ENCODE measurements around the gene MYO16.

MYO16 gene

DNA sequence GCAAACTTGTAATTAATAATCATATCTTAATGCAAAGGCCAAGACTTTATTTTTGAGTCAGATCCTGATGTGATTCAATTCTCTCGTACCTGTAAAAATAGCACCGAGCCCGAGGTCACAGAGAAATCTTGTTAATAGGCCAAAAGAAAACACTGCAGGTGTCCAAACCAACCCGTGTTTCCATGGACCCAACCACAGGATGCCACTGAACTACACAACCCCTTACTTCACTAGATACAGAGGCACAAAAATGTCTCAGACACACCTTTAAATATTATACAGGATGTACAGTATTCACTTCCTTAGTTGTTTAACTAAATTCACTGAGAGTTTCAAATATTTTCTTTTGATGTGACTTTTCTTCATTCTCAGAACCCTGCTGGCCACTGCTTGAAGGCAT, 530.9 kb downstream of the MYO16 start:
- peak; percentile 67 for DNase-seq (ENCODE audit: low read depth)
- no peak overlapping the region for H3K4me3 ChIP-seq (ENCODE audit: low read depth, low read length)
- TF ChIP-seq, protein P1, sequence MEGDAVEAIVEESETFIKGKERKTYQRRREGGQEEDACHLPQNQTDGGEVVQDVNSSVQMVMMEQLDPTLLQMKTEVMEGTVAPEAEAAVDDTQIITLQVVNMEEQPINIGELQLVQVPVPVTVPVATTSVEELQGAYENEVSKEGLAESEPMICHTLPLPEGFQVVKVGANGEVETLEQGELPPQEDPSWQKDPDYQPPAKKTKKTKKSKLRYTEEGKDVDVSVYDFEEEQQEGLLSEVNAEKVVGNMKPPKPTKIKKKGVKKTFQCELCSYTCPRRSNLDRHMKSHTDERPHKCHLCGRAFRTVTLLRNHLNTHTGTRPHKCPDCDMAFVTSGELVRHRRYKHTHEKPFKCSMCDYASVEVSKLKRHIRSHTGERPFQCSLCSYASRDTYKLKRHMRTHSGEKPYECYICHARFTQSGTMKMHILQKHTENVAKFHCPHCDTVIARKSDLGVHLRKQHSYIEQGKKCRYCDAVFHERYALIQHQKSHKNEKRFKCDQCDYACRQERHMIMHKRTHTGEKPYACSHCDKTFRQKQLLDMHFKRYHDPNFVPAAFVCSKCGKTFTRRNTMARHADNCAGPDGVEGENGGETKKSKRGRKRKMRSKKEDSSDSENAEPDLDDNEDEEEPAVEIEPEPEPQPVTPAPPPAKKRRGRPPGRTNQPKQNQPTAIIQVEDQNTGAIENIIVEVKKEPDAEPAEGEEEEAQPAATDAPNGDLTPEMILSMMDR (IDR thresholded peaks at IDR 0.05; ENCODE audit: insufficient read depth, low read depth, low read length, missing control alignments), result no peak

DNA sequence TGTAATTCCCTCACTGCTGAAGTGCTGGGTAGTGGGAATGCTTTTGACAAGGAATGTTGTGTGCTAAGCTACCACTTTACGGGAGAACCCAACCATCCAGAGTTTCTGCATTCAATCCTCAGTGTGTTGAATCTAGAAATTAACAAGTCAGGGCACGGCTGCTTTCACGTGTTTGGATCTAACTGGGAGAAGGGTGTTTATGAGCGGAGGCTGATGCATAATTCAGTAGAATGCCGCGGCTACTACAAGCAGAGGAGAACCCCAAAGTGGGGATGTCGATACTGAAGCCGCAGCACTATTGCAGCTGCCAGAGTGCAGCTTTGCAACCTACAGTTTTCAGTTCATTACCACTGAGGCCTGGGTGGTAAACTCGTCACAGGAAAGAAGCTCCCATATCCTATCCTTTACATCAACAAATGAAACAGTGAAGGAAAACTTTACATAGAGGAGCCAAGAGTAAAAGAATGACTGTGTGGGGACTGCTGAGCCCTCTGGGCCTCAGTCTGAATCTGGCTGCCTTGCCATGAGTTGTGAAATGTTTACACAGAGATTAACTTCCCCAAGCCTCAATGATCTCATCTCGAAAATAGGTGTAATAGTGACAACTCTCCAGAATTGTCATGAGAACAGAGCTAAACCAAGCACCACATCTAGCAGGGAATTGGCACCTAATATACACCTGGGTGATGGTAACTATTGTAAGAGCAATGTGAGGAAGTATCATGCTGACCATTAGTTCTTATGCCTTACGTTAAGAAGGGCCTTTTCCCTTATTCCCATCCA, 531.7 kb downstream of the MYO16 start:
- peak; percentile 64 for DNase-seq (ENCODE audit: low read depth)
- H3K4me3 ChIP-seq (ENCODE audit: low read depth, low read length), result no peak overlapping the region
- TF ChIP-seq, protein P1 (IDR thresholded peaks at IDR 0.05; ENCODE audit: insufficient read depth, low read depth, low read length, missing control alignments), result no peak

DNA sequence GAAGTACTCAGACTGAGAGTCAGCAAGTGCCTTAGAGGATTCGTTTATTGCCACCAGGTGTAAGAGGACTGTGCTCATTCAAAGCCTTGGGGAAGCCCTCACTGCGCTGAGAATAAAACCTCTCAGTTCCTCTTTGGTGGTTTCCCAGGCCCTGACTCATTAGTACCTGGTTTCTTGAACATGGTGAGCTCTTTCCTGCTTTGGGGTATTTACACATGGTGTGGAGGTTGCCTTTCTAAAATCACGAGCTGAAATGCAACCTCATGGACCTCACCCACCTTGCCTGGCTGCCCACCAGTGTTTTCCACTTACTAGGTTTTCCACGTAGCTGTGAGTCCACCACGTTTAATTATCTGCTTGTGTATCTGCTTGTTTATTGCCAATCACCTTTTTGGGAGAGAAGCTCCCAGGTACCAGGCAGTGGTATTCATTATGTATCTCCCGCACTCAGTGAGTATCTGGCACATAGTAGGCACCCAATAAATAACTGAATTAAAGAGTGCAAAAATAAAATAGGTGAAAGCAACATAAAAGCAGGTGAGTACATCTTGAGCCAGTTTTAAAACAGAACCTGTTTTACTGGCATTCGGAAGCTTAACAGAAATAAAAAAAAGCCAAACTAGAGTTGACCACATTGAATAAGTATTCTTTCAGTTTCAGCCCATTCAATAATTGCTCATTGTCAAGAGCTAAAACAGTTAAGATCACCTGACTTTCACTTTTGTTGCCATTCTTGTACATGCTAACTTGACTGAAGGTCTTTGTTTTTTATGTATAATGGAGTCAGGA, 533.0 kb downstream of the MYO16 start:
- peak; percentile 94 for DNase-seq (ENCODE audit: low read depth)
- H3K4me3 ChIP-seq (ENCODE audit: low read depth, low read length), result peak overlapping the region; percentile 23
- TF ChIP-seq, protein P1 (IDR thresholded peaks at IDR 0.05; ENCODE audit: insufficient read depth, low read depth, low read length, missing control alignments), result no peak

DNA sequence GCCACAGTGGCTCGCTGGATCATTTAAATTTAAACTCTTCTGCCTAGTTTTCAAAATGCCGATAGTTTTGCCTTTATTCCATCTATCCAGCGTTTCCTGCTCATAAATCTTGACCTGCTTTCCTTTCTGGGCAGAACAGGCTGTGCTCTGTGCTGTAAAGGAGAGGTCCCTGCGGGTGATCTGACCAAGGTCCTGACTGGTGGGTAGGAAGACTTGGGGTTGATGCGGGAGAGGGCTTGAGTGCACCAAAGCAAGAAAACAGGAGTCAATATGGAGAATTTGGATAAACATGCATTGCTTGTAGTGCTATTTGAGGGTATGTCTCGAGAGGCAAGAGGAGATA, 533.6 kb downstream of the MYO16 start:
- TF ChIP-seq, protein P1 (IDR thresholded peaks at IDR 0.05; ENCODE audit: insufficient read depth, low read depth, low read length, missing control alignments), result no peak
- DNase-seq (ENCODE audit: low read depth), result no peak

DNA sequence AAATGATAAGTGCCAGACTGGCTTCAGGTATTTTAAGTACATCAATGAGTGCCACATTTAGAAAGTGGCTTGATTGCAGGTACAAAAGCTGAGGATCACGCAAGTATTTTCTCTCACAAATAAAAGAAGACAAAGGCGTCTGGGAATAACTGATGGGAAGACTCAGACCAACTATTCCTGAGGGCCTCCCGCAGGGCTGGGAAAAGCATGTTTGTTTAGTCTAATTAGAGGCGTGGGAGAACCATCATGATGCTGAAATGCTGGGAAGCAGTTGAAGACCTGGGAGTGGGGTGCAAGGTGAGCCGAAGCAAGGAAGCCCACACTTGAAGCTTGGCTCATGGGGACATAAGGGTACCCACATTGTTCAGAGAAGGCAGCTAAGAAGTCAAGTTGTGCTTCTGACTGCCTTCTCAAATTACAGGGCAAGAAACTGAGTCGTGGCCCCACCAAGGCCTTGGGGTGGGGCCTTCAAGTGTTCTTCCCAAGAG, 536.0 kb downstream of the MYO16 start:
- no peak for DNase-seq (ENCODE audit: low read depth)
- TF ChIP-seq, protein P1 (IDR thresholded peaks at IDR 0.05; ENCODE audit: insufficient read depth, low read depth, low read length, missing control alignments), result no peak
- H3K4me3 ChIP-seq (ENCODE audit: low read depth, low read length), result no peak overlapping the region

More for the DNA sequence above, 533.6 kb downstream of the MYO16 start:
- H3K4me3 ChIP-seq (ENCODE audit: low read depth, low read length), result peak overlapping the region; percentile 1

DNA sequence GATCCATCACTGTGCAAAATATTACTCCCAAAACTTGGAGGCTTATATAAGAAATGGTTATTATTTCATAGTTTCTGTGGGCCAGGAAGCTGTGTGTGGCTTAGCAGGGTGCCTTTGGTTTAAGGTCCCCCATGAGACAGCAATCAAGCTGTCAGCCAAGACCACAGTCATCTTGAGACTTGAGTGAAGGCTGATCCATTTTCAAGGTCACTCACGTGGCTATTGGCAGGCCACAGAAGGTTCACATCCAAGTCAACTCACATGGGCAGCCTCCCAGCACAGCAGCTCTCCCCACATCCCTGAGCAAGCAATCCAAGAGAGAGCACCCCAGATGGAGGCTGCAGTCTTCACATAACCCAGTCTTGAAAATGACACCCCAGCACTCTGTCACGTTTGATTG, 537.4 kb downstream of the MYO16 start:
- TF ChIP-seq, protein P1 (IDR thresholded peaks at IDR 0.05; ENCODE audit: insufficient read depth, low read depth, low read length, missing control alignments), result no peak
- no peak overlapping the region for H3K4me3 ChIP-seq (ENCODE audit: low read depth, low read length)
- DNase-seq (ENCODE audit: low read depth), result peak; percentile 65
